HG02642 (cell line): Measurements from ENCODE around the gene PRKRIP1.
"Not testable (repeated sequence)": the region's sequence is repeated elsewhere in the genome, so short reads cannot be mapped to it uniquely, and the experiment has no call there.

Experiments
- ATAC-seq: cut with Tn5 transposase; IDR thresholded peaks from one replicate; pipeline ENCODE4 v1.9.1; 2021; ENCODE audit warnings: mild to moderate bottlenecking; ENCODE audit not compliant: unreplicated experiment, poor library complexity

PRKRIP1 gene

DNA sequence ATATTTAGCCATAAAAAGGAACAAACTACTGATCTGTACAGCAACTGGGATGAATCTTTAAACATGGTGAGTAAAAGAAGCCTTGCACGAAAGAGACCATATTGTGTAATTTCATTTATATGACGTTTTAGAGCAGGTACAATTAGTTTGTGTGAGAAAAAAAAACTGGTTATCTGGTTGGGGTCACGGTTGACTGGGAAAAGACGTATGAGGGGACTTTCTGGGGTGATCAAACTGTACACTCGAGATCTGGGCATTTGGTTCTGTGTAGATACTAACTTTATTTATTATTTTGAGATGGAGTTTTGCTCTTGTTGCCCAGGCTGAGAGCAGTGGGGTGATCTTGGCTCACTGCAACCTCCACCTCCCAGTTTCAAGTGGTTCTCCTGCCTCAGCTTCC lies 4.2 kb downstream of the PRKRIP1 start:
- ATAC-seq, result no peak

GRCh38 chr7:102403563-102403962 lies 7.4 kb downstream of the PRKRIP1 start:
- no peak for ATAC-seq

GRCh38 chr7:102404005-102404861 lies 8.1 kb downstream of the PRKRIP1 start:
- ATAC-seq, result peak; percentile 84

- not testable (repeated sequence) for ATAC-seq
These were observed 8.7 kb downstream of the PRKRIP1 start for GRCh38 chr7:102404862-102405188.

GRCh38 chr7:102407910-102408309 lies 11.7 kb downstream of the PRKRIP1 start:
- ATAC-seq, result peak; percentile 2

DNA sequence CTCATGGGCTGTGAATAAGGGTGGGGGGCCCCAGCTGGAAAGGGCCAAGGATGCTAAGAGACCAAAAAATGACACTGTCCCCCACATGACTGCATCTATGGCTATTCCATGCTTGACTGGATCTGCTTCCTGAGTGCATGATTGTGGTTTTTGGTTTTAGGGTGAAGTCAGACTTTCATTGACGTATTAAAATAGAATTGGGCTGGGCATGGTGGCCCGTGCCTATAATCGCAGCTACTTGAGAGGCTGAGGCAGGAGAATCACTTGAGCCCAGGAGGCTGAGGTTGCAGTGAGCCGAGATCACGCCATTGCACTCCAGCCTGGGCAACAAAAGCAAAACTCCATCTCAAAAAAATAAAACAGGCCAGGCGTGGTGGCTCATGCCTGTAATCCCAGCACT lies 12.4 kb downstream of the PRKRIP1 start:
- ATAC-seq, result peak; percentile 54

- ATAC-seq, result no peak
These were observed 13.2 kb downstream of the PRKRIP1 start for GRCh38 chr7:102409340-102409739.

GRCh38 chr7:102410123-102410522 lies 14.0 kb downstream of the PRKRIP1 start:
- ATAC-seq, result no peak

GRCh38 chr7:102410918-102411317 lies 14.8 kb downstream of the PRKRIP1 start:
- ATAC-seq, result no peak

DNA sequence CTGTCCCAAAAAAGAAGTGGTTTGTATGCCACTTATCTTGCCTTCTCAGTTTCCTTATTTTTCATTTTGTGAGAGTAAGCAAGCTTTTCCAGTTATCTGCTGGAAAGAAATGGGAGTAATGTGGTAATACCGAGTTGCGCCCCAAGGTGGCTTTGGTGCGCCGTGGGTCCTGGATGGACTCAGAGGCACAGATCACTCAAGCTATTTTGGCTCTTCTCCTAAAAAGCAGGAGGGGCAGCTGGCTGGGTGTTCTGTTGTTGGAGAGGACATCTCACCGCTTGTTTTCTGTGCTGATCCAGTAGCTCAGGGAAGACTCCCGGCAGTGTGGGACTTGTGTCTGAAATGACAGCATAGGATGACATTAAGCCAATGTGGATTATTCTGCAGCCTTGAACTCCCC lies 16.4 kb downstream of the PRKRIP1 start:
- ATAC-seq, result no peak

GRCh38 chr7:102413091-102413490 lies 16.9 kb downstream of the PRKRIP1 start:
- no peak for ATAC-seq

- ATAC-seq, result no peak
These were observed 17.4 kb downstream of the PRKRIP1 start for GRCh38 chr7:102413611-102414010.

GRCh38 chr7:102415685-102416225 lies 19.6 kb downstream of the PRKRIP1 start:
- ATAC-seq, result peak; percentile 46

- ATAC-seq, result no peak
These were observed 20.2 kb downstream of the PRKRIP1 start for GRCh38 chr7:102416406-102416805.

- ATAC-seq, result no peak
These were observed 20.9 kb downstream of the PRKRIP1 start for GRCh38 chr7:102417105-102417504.

GRCh38 chr7:102418592-102418991 lies 22.4 kb downstream of the PRKRIP1 start:
- no peak for ATAC-seq

- no peak for ATAC-seq
These were observed 25.6 kb downstream of the PRKRIP1 start for GRCh38 chr7:102421706-102422240.

GRCh38 chr7:102424129-102424551 lies 28.0 kb downstream of the PRKRIP1 start:
- no peak for ATAC-seq

DNA sequence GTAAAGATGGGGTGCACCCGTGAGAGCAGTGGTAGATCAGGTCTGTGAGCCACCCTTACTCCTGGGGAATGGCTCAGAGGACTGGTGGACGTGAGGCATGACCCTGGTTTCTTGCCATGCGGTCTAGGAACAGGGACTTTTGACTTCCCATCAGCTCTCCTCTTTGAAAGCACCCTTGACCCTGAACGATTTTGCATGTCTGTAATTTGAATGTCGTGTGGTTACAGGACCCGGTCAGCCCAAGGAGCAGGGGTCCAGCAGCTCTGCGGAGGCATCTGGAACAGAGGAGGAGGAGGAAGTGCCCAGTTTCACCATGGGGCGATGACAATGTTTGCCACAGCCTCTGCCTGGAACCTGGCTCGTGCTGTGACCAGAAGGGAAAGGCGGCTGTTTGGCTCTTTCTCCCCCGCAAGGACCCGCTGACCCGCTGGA lies 28.6 kb downstream of the PRKRIP1 start:
- ATAC-seq, result peak; percentile 37

- ATAC-seq, result peak; percentile 59
These were observed 29.6 kb downstream of the PRKRIP1 start for GRCh38 chr7:102425639-102426267.
